NCI-H187 (cell line): Measurements from ENCODE around the gene ATP2B2.

Source experiments
- DNase-seq, 2 experiments: peaks; one replicate each; lab custom pipeline; 2025; lab: John Stamatoyannopoulos, UW

Gene ATP2B2

GRCh38 chr3:10363935-10364334 is 141.5 kb downstream of the ATP2B2 start:
- no peak for DNase-seq

- DNase-seq: no peak
These were observed 144.0 kb downstream of the ATP2B2 start for GRCh38 chr3:10361375-10361774.

GRCh38 chr3:10360478-10360877 is 144.9 kb downstream of the ATP2B2 start:
- DNase-seq: no peak

- no peak for DNase-seq
These were observed 145.6 kb downstream of the ATP2B2 start for GRCh38 chr3:10359761-10360161.

- DNase-seq: no peak
These were observed 146.9 kb downstream of the ATP2B2 start for GRCh38 chr3:10358309-10358980.

- DNase-seq: no peak
These were observed 147.6 kb downstream of the ATP2B2 start for GRCh38 chr3:10357592-10358308.

- no peak for DNase-seq
These were observed 148.3 kb downstream of the ATP2B2 start for GRCh38 chr3:10357095-10357494.

GRCh38 chr3:10356461-10356981 is 148.9 kb downstream of the ATP2B2 start:
- DNase-seq: no peak

GRCh38 chr3:10354361-10355015 is 150.9 kb downstream of the ATP2B2 start:
- DNase-seq: no peak

- DNase-seq: no peak
These were observed 151.6 kb downstream of the ATP2B2 start for GRCh38 chr3:10353661-10354360.

- no peak for DNase-seq
These were observed 152.2 kb downstream of the ATP2B2 start for GRCh38 chr3:10353160-10353559.

- DNase-seq: no peak
These were observed 153.1 kb downstream of the ATP2B2 start for GRCh38 chr3:10352146-10352911.

GRCh38 chr3:10351013-10351735 is 154.2 kb downstream of the ATP2B2 start:
- no peak for DNase-seq

GRCh38 chr3:10350324-10350985 is 154.9 kb downstream of the ATP2B2 start:
- DNase-seq: no peak

GRCh38 chr3:10349801-10350200 is 155.6 kb downstream of the ATP2B2 start:
- no peak for DNase-seq

GRCh38 chr3:10348404-10348721 is 157.0 kb downstream of the ATP2B2 start:
- DNase-seq: no peak

- no peak for DNase-seq
These were observed 157.6 kb downstream of the ATP2B2 start for GRCh38 chr3:10347648-10348403.

GRCh38 chr3:10345911-10346310 is 159.5 kb downstream of the ATP2B2 start:
- DNase-seq: no peak

GRCh38 chr3:10344944-10345575 is 160.3 kb downstream of the ATP2B2 start:
- DNase-seq: no peak
